HFF-Myc (cell line): ENCODE data around the gene ACP1.

Source experiments
- DNase-seq: peaks from one replicate; pipeline ENCODE4 v3.0.0-alpha.2; 2011; ENCODE audit warnings: low read depth; ENCODE audit errors: extremely low read depth
- H3K4me3 ChIP-seq: replicated peaks from 2 replicates; pipeline ENCODE4 v1.5.1; 2011; ENCODE audit warnings: low read depth, mild to moderate bottlenecking, control low read depth, low read length
- TF ChIP-seq, protein P1 (sequence below): IDR thresholded peaks from 2 replicates; pipeline ENCODE4 v1.5.1; 2012; ENCODE audit warnings: mild to moderate bottlenecking, low read depth, low read length, control low read depth; ENCODE audit errors: missing control alignments

Gene ACP1

GRCh38 chr2:279366-279765, 14.6 kb downstream of the ACP1 start:
- TF ChIP-seq, protein P1, sequence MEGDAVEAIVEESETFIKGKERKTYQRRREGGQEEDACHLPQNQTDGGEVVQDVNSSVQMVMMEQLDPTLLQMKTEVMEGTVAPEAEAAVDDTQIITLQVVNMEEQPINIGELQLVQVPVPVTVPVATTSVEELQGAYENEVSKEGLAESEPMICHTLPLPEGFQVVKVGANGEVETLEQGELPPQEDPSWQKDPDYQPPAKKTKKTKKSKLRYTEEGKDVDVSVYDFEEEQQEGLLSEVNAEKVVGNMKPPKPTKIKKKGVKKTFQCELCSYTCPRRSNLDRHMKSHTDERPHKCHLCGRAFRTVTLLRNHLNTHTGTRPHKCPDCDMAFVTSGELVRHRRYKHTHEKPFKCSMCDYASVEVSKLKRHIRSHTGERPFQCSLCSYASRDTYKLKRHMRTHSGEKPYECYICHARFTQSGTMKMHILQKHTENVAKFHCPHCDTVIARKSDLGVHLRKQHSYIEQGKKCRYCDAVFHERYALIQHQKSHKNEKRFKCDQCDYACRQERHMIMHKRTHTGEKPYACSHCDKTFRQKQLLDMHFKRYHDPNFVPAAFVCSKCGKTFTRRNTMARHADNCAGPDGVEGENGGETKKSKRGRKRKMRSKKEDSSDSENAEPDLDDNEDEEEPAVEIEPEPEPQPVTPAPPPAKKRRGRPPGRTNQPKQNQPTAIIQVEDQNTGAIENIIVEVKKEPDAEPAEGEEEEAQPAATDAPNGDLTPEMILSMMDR, result no peak
- no peak for DNase-seq
- H3K4me3 ChIP-seq, result no peak overlapping the region

- TF ChIP-seq, protein P1, result no peak
- DNase-seq, result no peak
These were observed 15.4 kb downstream of the ACP1 start for GRCh38 chr2:279956-280649.

DNA sequence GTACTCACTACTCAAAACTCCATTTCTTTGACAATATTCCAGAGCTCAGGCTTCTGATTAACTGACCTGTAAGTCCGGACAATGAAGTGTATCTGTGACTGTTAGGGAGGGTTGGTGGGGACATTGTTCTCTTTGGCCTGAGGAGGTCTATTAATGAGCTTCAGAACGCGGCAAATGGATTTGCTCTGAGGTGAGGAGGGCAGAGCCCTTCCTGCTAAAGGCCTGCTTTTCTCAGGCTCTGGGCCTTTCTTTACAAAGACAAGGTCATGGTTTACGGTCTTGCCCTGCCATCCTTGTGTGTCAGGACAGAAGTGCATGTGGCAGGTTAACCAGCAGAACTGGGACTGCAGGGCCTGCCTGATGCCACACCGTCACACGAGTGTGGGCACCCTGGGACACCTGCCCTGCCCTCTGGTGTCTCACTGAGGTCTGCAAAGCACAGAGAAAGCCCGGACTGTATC, 15.9 kb downstream of the ACP1 start:
- no peak for DNase-seq
- TF ChIP-seq, protein P1, result no peak
- H3K4me3 ChIP-seq, result no peak overlapping the region

More at GRCh38 chr2:279956-280649, 15.4 kb downstream of the ACP1 start:
- H3K4me3 ChIP-seq, result no peak overlapping the region

GRCh38 chr2:281381-281780, 16.6 kb downstream of the ACP1 start:
- H3K4me3 ChIP-seq, result no peak overlapping the region
- TF ChIP-seq, protein P1, result no peak
- no peak for DNase-seq

- DNase-seq, result no peak
- TF ChIP-seq, protein P1, result no peak
- H3K4me3 ChIP-seq, result no peak overlapping the region
These were observed 17.9 kb downstream of the ACP1 start for GRCh38 chr2:282371-283263.

GRCh38 chr2:283996-284794, 19.4 kb downstream of the ACP1 start:
- no peak for DNase-seq
- no peak overlapping the region for H3K4me3 ChIP-seq
- TF ChIP-seq, protein P1, result no peak
